T-cell (primary cell): ENCODE data around the gene DLEU7. TPM values are rescaled to one million over a fixed set of nuclear protein-coding genes. Genes with fewer than 3 reads are reported as not detected.

Source experiments
- ATAC-seq, 4 experiments: fragments of 200-7000 bp in 3 of 4; fragments of 150-1000 bp in 1 of 4; cut with Tn5 transposase; replicated peaks in 1 of 4; 1 replicate in 3 of 4; 2 replicates in 1 of 4; pipeline ENCODE4 v1.10.0; 2021; ENCODE audit warnings: moderate library complexity in 3 of 4, mild to moderate bottlenecking in 2 of 4, moderate number of reproducible peaks in 1 of 4
- CTCF ChIA-PET, 2 donors: fragments of 300-600 bp; sonication (Branson Sonifier 250); formaldehyde crosslinking; loops; one replicate each; lab custom pipeline; 2022; ENCODE audit warnings: antibody characterized with exemption in 2 of 2; lab: Charles Lee
- POLR2A ChIA-PET, 2 donors: fragments of 300-600 bp; sonication (Branson Sonifier 250); formaldehyde crosslinking; loops; one replicate each; lab custom pipeline; 2022; ENCODE audit warnings: antibody characterized with exemption in 2 of 2; lab: Charles Lee
- DNase-seq, 35 experiments: peaks; one replicate each; pipeline versions ENCODE4 v3.0.0 to v3.0.0-alpha.2; 2013 to 2023
- H3K27ac ChIP-seq: one replicate; pipeline ENCODE4 v1.5.1; 2013; ENCODE audit warnings: low read length
- H3K27me3 ChIP-seq, 2 experiments: replicated peaks in 1 of 2; 1 replicate in 1 of 2; 2 replicates in 1 of 2; pipeline versions ENCODE4 v1.6.1 to v1.7.0; 2013; ENCODE audit warnings: low read length in 1 of 2, mixed read lengths in 1 of 2; ENCODE audit not compliant: control insufficient read depth in 2 of 2, insufficient read depth in 2 of 2; ENCODE audit errors: extremely low read depth in 1 of 2
- H3K36me3 ChIP-seq, 2 donors: 1 replicate in 1 of 2; 2 replicates in 1 of 2; pipeline versions ENCODE4 v1.6.1 to v1.7.0; 2013; ENCODE audit warnings: low read length in 1 of 2; ENCODE audit not compliant: control insufficient read depth in 2 of 2, insufficient read depth in 1 of 2; ENCODE audit errors: extremely low read depth in 1 of 2
- H3K4me1 ChIP-seq, 2 experiments: 1 replicate in 1 of 2; 2 replicates in 1 of 2; pipeline versions ENCODE4 v1.6.1 to v1.7.0; 2013; ENCODE audit warnings: low read length in 2 of 2, mixed read lengths in 1 of 2; ENCODE audit not compliant: insufficient read depth in 2 of 2, control insufficient read depth in 1 of 2; ENCODE audit errors: extremely low read depth in 1 of 2
- H3K4me3 ChIP-seq, 2 donors: 1 replicate in 1 of 2; 2 replicates in 1 of 2; pipeline versions ENCODE4 v1.5.1 to v1.7.0; 2013; ENCODE audit warnings: mild to moderate bottlenecking in 2 of 2, low read length in 1 of 2, moderate library complexity in 1 of 2; ENCODE audit not compliant: control insufficient read depth in 1 of 2; ENCODE audit errors: extremely low read depth in 1 of 2
- H3K9me3 ChIP-seq: 2 replicates; pipeline ENCODE4 v1.7.0; 2013
- H3K27ac Mint-ChIP-seq, 2 donors: one replicate each; pipeline ENCODE4 v1.8.0; 2020 to 2021; ENCODE audit warnings: mild to moderate bottlenecking in 2 of 2, mixed read lengths in 2 of 2
- H3K27me3 Mint-ChIP-seq, 2 donors: one replicate each; pipeline ENCODE4 v1.8.0; 2021 to 2022; ENCODE audit warnings: mixed read lengths in 2 of 2
- H3K36me3 Mint-ChIP-seq: one replicate; pipeline ENCODE4 v1.8.0; 2021; ENCODE audit warnings: mixed read lengths
- H3K4me1 Mint-ChIP-seq, 3 donors: one replicate each; pipeline ENCODE4 v1.8.0; 2020 to 2022; ENCODE audit warnings: mixed read lengths in 3 of 3, mild to moderate bottlenecking in 1 of 3
- H3K4me3 Mint-ChIP-seq, 3 donors: one replicate each; pipeline ENCODE4 v1.8.0; 2020 to 2022; ENCODE audit warnings: mild to moderate bottlenecking in 3 of 3, mixed read lengths in 3 of 3, moderate library complexity in 3 of 3
- H3K9me3 Mint-ChIP-seq, 3 donors: one replicate each; pipeline ENCODE4 v1.8.0; 2020 to 2022; ENCODE audit warnings: mixed read lengths in 3 of 3
- WGBS: methylation state at CpG from one replicate; pipeline ENCODE4 v1.1.5; 2013; ENCODE audit warnings: missing lambda C conversion rate; ENCODE audit not compliant: insufficient coverage; 5-methylcytosine and 5-hydroxymethylcytosine counted together
- total RNA-seq, 35 experiments: library from RNA in 6 of 35; stranded (reverse) in 6 of 35; fragments of 120-200 nt in 1 of 35; gene quantifications; one replicate each; pipeline versions ENCODE4 v1.2.1 to v1.2.4 and lab custom pipeline; 2013 to 2026

The DLEU7 gene
- total RNA-seq, 5 donors from 2014 or later (not counting 1 experiment from before 2014, with no cell fraction given), result not detected

GRCh38 chr13:50779443-50780200 lies 63.9 kb downstream of the DLEU7 start:
- Histone ChIP-seq H3K27me3 (no peaks in the 10 kb centered on the region), H3K4me3 (no peak overlapping the region), H3K27ac (no peak overlapping the region), H3K9me3 (no peaks in the 10 kb centered on the region), H3K36me3 (no peaks in the 10 kb centered on the region), H3K4me1 (no peaks in the 10 kb centered on the region)
- CTCF ChIA-PET, result no interaction called here
- peaks cover 14 to 18% of the 10 kb centered on the region in 2 donors for H3K27me3 Mint-ChIP-seq
- POLR2A ChIA-PET, result no interaction called here
- H3K36me3 Mint-ChIP-seq, result peaks cover 6% of the 10 kb centered on the region
- H3K4me1 Mint-ChIP-seq, result no peaks in the 10 kb centered on the region
- DNase-seq (no peak), ATAC-seq (no peak)
- no peak overlapping the region for H3K27ac Mint-ChIP-seq
- peaks cover 9 to 15% (median 9%) of the 10 kb centered on the region in 3 donors for H3K9me3 Mint-ChIP-seq
- 89% methylated on average over 2 of the region's 8 CpGs for WGBS
- H3K4me3 Mint-ChIP-seq, result no peak overlapping the region

Other genes starting within 250 kb of the DLEU7 start
- 10 to 100 TPM; 60.5 to 90.2 (median 68.6) TPM for gene RNASEH2B, start 66.1 kb upstream of the DLEU7 start, total RNA-seq